OCI-LY1 (cell line): ENCODE results near the gene PAK5.

ENCODE experiments used
- H2AFZ ChIP-seq: fragments of 200-600 bp; sonication (generic), shearing (Covaris generic); 2 replicates; pipeline ENCODE4 v1.6.0; 2014; ENCODE audit warnings: antibody characterized with exemption, mild to moderate bottlenecking, low read length
- H3F3A ChIP-seq: fragments of 200-600 bp; sonication (generic), shearing (Covaris generic); 2 replicates; pipeline ENCODE4 v1.6.0; 2014; ENCODE audit warnings: mild to moderate bottlenecking, antibody characterized with exemption, low read length, moderate library complexity; ENCODE audit not compliant: insufficient read depth
- H3K27ac ChIP-seq: fragments of 200-600 bp; sonication (generic); 2 replicates; pipeline ENCODE4 v1.5.1; 2014; ENCODE audit warnings: low read length, mixed run types, mild to moderate bottlenecking, low read depth; ENCODE audit not compliant: poor library complexity, severe bottlenecking
- H3K27me3 ChIP-seq: fragments of 200-600 bp; sonication (generic); 2 replicates; pipeline ENCODE4 v1.6.0; 2014; ENCODE audit warnings: antibody characterized with exemption, mild to moderate bottlenecking, low read length, moderate library complexity; ENCODE audit not compliant: insufficient read depth
- H3K36me3 ChIP-seq: fragments of 200-600 bp; sonication (generic); 2 replicates; pipeline ENCODE4 v1.6.1; 2014; ENCODE audit warnings: mild to moderate bottlenecking, antibody characterized with exemption, low read length, moderate library complexity, mixed read lengths; ENCODE audit not compliant: insufficient read depth
- H3K4me1 ChIP-seq: fragments of 200-600 bp; sonication (generic); 2 replicates; pipeline ENCODE4 v1.5.1; 2014; ENCODE audit warnings: mild to moderate bottlenecking, low read length, moderate library complexity; ENCODE audit not compliant: insufficient read depth, severe bottlenecking
- H3K4me2 ChIP-seq: fragments of 200-600 bp; sonication (generic), shearing (Covaris generic); 2 replicates; pipeline ENCODE4 v1.6.1; 2014; ENCODE audit warnings: low read length
- H3K4me3 ChIP-seq: fragments of 200-600 bp; sonication (generic); 2 replicates; pipeline ENCODE4 v1.5.1; 2014; ENCODE audit warnings: low read length, low read depth, mild to moderate bottlenecking, mixed read lengths; ENCODE audit not compliant: poor library complexity, severe bottlenecking
- H3K79me2 ChIP-seq: fragments of 200-600 bp; shearing (Covaris generic); 2 replicates; pipeline ENCODE4 v1.6.1; 2016; ENCODE audit warnings: mixed run types, low read length, mixed read lengths; ENCODE audit not compliant: insufficient read depth
- H3K9ac ChIP-seq: fragments of 200-600 bp; sonication (generic), shearing (Covaris generic); 2 replicates; pipeline ENCODE4 v1.6.1; 2014; ENCODE audit warnings: mild to moderate bottlenecking, low read length, mixed read lengths
- H3K9me2 ChIP-seq: fragments of 200-600 bp; sonication (generic), shearing (Covaris generic); 2 replicates; pipeline ENCODE4 v1.6.1; 2014; ENCODE audit warnings: low read depth, mild to moderate bottlenecking, low read length, mixed read lengths
- H3K9me3 ChIP-seq: fragments of 200-600 bp; shearing (Covaris generic); 2 replicates; pipeline ENCODE4 v1.6.1; 2014; ENCODE audit warnings: low read length, mixed read lengths
- H4K20me1 ChIP-seq: fragments of 200-600 bp; sonication (generic), shearing (Covaris generic); 2 replicates; pipeline ENCODE4 v1.6.0; 2016; ENCODE audit warnings: mild to moderate bottlenecking, low read length; ENCODE audit not compliant: insufficient read depth
- EZH2 ChIP-seq: fragments of 200-600 bp; sonication (generic), shearing (Covaris generic); IDR thresholded peaks from 2 replicates; pipeline ENCODE4 v1.8.0; 2017; ENCODE audit warnings: borderline replicate concordance, mixed run types, mild to moderate bottlenecking, antibody characterized with exemption, low read length, moderate library complexity, mixed read lengths
- TF ChIP-seq, protein P1 (sequence below): fragments of 200-600 bp; sonication (generic), shearing (Covaris generic); IDR thresholded peaks from 2 replicates; pipeline ENCODE4 v1.5.1; 2017; ENCODE audit warnings: mild to moderate bottlenecking, antibody characterized with exemption, low read length, moderate library complexity, mixed read lengths

The PAK5 gene

DNA sequence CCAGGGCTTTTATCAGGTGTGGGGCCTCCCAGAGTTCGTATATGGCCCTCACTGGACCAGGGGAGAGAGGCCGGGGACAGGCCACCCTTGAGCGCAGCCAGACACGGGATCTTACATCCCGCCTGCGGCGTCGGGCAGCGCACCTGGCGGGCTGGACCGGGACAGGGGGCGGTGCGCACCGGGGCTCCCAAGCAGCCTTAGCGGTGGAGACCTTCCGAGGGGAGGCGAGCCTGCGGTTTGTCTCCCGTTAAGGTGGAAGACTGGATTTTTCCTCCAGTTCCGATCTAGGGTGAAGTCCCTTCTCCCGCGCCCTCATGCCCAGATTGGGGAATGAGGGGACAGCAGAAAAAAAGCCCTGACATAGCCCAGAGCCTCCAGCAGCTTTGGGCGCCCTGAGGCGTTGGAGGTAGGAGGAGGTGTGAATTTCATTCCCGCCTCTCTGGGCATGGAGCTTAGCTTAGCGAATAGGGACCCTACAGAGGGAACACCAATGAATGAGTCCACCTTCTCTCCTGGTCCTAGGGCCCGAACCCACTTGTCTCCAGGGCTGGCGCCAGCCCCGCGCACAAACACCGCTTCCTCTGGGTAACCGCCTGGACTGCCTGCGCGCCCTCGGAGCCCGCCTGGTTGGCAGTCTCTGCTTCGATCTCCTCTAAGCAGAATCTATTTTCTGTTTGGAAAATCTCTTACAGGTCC, 331.2 kb downstream of the PAK5 start:
- no peaks in the 10 kb centered on the region for H3K4me1 ChIP-seq
- no peaks in the 10 kb centered on the region for H3K27me3 ChIP-seq
- no peaks in the 10 kb centered on the region for H3K9me3 ChIP-seq
- H3F3A ChIP-seq, result no peaks in the 10 kb centered on the region
- H4K20me1 ChIP-seq, result no peaks in the 10 kb centered on the region
- H3K79me2 ChIP-seq, result no peaks in the 10 kb centered on the region
- H3K36me3 ChIP-seq, result no peaks in the 10 kb centered on the region
- no peak overlapping the region for H2AFZ ChIP-seq
- TF ChIP-seq EZH2, result no peak
- TF ChIP-seq, protein P1, sequence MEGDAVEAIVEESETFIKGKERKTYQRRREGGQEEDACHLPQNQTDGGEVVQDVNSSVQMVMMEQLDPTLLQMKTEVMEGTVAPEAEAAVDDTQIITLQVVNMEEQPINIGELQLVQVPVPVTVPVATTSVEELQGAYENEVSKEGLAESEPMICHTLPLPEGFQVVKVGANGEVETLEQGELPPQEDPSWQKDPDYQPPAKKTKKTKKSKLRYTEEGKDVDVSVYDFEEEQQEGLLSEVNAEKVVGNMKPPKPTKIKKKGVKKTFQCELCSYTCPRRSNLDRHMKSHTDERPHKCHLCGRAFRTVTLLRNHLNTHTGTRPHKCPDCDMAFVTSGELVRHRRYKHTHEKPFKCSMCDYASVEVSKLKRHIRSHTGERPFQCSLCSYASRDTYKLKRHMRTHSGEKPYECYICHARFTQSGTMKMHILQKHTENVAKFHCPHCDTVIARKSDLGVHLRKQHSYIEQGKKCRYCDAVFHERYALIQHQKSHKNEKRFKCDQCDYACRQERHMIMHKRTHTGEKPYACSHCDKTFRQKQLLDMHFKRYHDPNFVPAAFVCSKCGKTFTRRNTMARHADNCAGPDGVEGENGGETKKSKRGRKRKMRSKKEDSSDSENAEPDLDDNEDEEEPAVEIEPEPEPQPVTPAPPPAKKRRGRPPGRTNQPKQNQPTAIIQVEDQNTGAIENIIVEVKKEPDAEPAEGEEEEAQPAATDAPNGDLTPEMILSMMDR, result no peak
- no peak overlapping the region for H3K27ac ChIP-seq
- H3K9me2 ChIP-seq, result no peaks in the 10 kb centered on the region
- no peak overlapping the region for H3K4me2 ChIP-seq
- H3K9ac ChIP-seq, result no peak overlapping the region
- H3K4me3 ChIP-seq, result no peak overlapping the region

DNA sequence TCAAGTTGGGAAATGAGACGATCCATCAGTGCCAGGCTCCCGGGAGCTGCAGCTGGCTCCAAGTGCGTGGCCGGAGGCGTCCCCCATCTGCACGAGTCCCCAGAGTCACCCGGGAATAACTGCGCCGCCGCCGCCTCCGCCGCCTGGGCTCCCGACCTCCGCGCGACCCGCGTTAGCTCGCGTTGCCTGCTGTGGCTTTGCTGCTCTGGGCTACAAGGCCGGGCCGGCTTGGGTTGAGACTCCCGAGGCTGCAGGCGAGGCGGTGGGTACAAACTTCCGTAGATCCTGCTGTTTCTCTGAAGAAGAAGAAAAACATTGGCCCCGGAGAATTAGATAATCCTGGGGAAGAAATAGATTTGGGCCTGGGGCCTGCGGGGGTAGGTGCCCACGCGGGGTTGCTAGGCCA, 331.9 kb downstream of the PAK5 start:
- H4K20me1 ChIP-seq, result no peaks in the 10 kb centered on the region
- H3K4me3 ChIP-seq, result no peak overlapping the region
- no peak overlapping the region for H3K27ac ChIP-seq
- H3K9ac ChIP-seq, result no peak overlapping the region
- TF ChIP-seq, protein P1, result no peak
- no peak for TF ChIP-seq EZH2
- H3F3A ChIP-seq, result no peaks in the 10 kb centered on the region
- H3K4me1 ChIP-seq, result no peaks in the 10 kb centered on the region
- H2AFZ ChIP-seq, result no peak overlapping the region
- H3K9me3 ChIP-seq, result no peaks in the 10 kb centered on the region
- no peak overlapping the region for H3K4me2 ChIP-seq
- no peaks in the 10 kb centered on the region for H3K9me2 ChIP-seq
- H3K79me2 ChIP-seq, result no peaks in the 10 kb centered on the region
- no peaks in the 10 kb centered on the region for H3K36me3 ChIP-seq
- no peaks in the 10 kb centered on the region for H3K27me3 ChIP-seq

DNA sequence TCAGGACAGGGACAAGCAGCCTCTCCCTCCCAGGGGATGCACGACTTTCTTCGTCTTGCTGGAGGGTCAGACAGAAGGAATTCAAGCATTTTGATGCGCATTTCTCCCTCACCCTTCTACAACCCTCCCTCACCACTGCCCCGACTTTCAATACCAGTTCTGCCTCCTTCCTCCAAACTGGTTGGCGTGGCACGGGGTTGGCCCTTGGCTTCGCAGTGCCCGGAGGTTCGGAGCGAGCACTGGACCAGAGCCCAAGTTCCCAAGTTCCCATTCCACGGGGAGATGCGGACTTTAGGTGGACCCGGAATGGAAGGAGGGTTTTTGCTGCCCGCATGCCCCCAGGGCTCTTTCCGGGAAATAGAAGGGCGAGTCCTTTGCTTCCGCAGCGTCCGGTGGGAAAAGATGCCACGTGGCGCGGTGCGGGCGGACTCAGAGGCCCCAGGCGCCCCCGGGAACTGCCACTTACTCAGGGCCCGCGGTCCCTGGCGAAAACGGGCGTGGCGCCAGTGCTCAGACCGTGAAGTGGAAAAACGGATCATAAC, 332.5 kb downstream of the PAK5 start:
- Histone ChIP-seq H3K36me3 (no peaks in the 10 kb centered on the region), H3K9ac (no peak overlapping the region), H3K27ac (no peak overlapping the region), H3K4me1 (no peaks in the 10 kb centered on the region), H3K27me3 (no peaks in the 10 kb centered on the region), H3K9me2 (no peaks in the 10 kb centered on the region), H3K9me3 (no peaks in the 10 kb centered on the region), H3F3A (no peaks in the 10 kb centered on the region), H3K79me2 (no peaks in the 10 kb centered on the region), H3K4me2 (no peak overlapping the region), H2AFZ (no peak overlapping the region), H4K20me1 (no peaks in the 10 kb centered on the region), H3K4me3 (no peak overlapping the region)
- TF ChIP-seq, protein P1, result no peak
- TF ChIP-seq EZH2, result no peak
